Left ventricle myocardium superior (tissue), 1 donor: ENCODE data around the gene NPDC1. TPM values are rescaled to one million over a fixed set of nuclear protein-coding genes. Genes with fewer than 3 reads are reported as not detected.
"Not testable (repeated sequence)": the region's sequence is repeated elsewhere in the genome, so short reads cannot be mapped to it uniquely, and the experiment has no call there.

Experiments
- ATAC-seq: fragments of 200-7000 bp; cut with Tn5 transposase; one replicate; pipeline ENCODE4 v1.9.1; 2020; ENCODE audit warnings: mild to moderate bottlenecking, moderate library complexity
- DNase-seq: peaks from one replicate; pipeline ENCODE4 v3.0.0-alpha.2; 2020
- intact Hi-C: fragments of 100-400 bp; cut with micrococcal nuclease; formaldehyde crosslinking; loops from one replicate; pipeline ENCODE4 v1.11.0; 2022
- total RNA-seq: library from RNA; stranded (reverse); fragmentation: NEBNext Ultra II Directional; extraction: Animal tissue kit (Norgen Biotek cat#: 25700); gene quantifications from one replicate; pipeline ENCODE4 v1.2.1, GENCODE V29; 2021
- donor health status: DM: no; HTN: yes; CAD: no; lungs with severe emphysema.

The NPDC1 gene
- total RNA-seq, 1 donor from 2014 or later, result 59.0 TPM

- intact Hi-C loops, result not testable (repeated sequence)
Measured at GRCh38 chr9:137062798-137063197, 16.8 kb upstream of the NPDC1 start.

GRCh38 chr9:137062384-137062783 lies 16.4 kb upstream of the NPDC1 start:
- ATAC-seq (no peak), DNase-seq (no peak)
- intact Hi-C loops, result no loop called here

More at GRCh38 chr9:137062798-137063197, 16.8 kb upstream of the NPDC1 start:
- not testable (repeated sequence) for DNase-seq, ATAC-seq

- intact Hi-C loops, result no loop called here
- DNase-seq, result no peak
- no peak for ATAC-seq
Measured at GRCh38 chr9:137058521-137059234, 12.7 kb upstream of the NPDC1 start.

- DNase-seq (no peak), ATAC-seq (no peak)
- intact Hi-C loops, result no loop called here
Measured at GRCh38 chr9:137057545-137057944, 11.6 kb upstream of the NPDC1 start.

GRCh38 chr9:137056739-137057415 lies 10.9 kb upstream of the NPDC1 start:
- intact Hi-C loops, result no loop called here
- no peak for ATAC-seq
- no peak for DNase-seq

- peak; percentile 96 for DNase-seq
- intact Hi-C loops, result no loop called here
- ATAC-seq, result peak; percentile 93
Measured at GRCh38 chr9:137055385-137056364, 9.7 kb upstream of the NPDC1 start.

- intact Hi-C loops, result no loop called here
- DNase-seq (no peak), ATAC-seq (peak; percentile 7)
Measured at GRCh38 chr9:137054932-137055384, 9.0 kb upstream of the NPDC1 start.

GRCh38 chr9:137053944-137054931 lies 8.3 kb upstream of the NPDC1 start, which contains the start of gene ENTPD2:
Gene ENTPD2 (minus strand): TSS chr9:137054061. CDS start chr9:137053997, 64 bp downstream.
- intact Hi-C loops, result no loop called here
- DNase-seq, result no peak
- ATAC-seq, result no peak

- DNase-seq (no peak), ATAC-seq (no peak)
- intact Hi-C loops, result no loop called here
Measured at GRCh38 chr9:137052998-137053943, 7.3 kb upstream of the NPDC1 start.

- ATAC-seq (no peak), DNase-seq (no peak)
- intact Hi-C loops, result no loop called here
Measured at GRCh38 chr9:137052293-137052692, 6.3 kb upstream of the NPDC1 start.

- ATAC-seq (no peak), DNase-seq (no peak)
- intact Hi-C loops, result no loop called here
Measured at GRCh38 chr9:137051145-137051724, 5.3 kb upstream of the NPDC1 start.

GRCh38 chr9:137050570-137050969 lies 4.6 kb upstream of the NPDC1 start:
- DNase-seq, result no peak
- no peak for ATAC-seq
- intact Hi-C loops, result no loop called here

GRCh38 chr9:137049544-137050449 lies 3.8 kb upstream of the NPDC1 start:
- ATAC-seq (peak; percentile 9), DNase-seq (peak; percentile 72)
- intact Hi-C loops, result no loop called here

- intact Hi-C loops, result no loop called here
- DNase-seq, result no peak
- ATAC-seq, result no peak
Measured at GRCh38 chr9:137048655-137049543, 2.9 kb upstream of the NPDC1 start.
